DLD1 (cell line): ENCODE measurements around the gene SEC14L6.

Experiments used
- in situ Hi-C: cut with HindIII; loops from 2 replicates; pipeline ENCODE4 v1.10.0; 2017; ENCODE audit warnings: low sequenced_read_pairs

The SEC14L6 gene

DNA sequence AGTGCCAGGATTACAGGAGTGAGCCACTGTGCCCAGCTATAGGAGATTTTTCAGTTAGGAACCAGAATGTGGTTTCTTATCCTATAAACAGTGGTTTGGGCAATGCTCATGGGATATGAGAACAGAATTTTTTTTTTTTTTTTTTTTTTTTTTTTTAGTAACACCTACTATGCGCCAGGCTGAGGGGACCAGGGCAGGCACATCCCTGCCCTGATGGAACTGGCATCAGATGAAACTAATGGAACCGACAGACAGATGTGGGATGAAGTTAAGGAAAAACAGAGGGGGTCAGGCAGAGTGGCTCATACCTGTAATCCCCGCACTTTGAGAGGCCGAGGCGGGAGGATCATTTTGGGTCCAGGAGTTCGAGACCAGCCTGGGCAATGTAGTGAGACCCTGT is 45.9 kb downstream of the SEC14L6 start:
- in situ Hi-C loops: no loop called here

DNA sequence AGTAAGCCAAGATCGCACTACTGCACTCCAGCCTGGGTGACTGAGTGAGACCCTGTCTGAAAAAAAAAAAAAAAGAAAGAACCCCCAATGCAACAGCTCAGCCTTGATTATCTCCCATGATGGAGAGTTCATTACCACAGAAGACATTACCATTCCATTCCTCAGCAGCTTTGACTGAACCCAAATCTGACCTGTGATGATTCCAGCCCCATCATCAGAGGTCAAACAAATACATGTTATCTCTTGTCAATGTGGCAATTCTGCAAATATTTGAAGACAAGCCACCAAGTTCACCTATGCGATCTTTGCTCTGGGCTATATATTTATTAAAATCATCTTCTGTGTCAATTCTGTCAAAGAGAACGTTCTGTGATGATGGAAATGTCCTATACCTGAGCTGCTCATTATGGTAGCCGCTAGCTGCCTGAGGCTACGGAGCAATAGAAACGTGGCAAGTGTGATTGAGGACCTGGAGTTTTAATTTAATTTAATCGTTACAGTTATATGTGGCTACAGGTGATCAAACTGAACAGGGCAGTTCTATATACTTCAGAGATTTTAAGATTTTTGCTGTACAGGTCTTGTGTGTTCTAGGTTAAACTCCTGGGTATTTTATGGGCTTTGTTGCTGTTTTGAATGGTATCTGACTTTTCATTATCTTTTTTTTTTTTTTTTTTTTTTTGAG is 48.9 kb downstream of the SEC14L6 start:
- in situ Hi-C loops: no loop called here

DNA sequence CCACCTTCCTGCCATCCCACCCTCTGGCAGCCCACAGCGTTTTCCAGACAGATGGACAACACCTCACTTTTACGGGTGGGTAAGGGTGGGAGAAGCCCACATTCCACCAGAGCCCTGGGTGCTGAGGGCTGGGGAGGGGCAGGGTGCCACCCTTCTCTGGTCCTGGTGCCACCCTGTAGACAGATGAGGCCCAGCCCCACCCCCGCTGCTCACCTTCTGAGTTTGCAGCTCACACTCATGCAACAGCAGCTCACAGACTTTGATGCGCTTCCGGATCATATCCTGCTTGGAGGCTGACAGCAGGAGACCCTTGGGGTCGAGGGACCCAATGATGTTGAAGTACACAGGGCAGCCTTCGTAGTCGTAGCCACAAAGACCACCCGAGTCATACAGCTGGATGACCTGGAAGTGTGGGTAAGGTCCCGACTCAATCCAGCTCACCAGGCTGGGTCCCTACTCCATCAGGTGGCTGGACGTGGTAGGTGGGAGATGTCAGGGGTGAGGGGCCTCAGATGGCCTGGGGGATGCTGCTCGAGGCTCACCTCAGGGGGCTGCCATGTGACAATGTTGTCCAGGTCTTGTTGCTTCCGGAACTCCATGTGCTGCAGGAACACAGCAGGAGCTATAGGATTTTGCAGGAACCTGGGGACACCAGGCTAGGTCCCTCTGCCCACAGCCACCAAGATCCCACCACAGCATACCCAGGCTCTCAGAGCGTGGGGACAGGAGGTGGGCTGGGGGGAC is 51.3 kb downstream of the SEC14L6 start:
- in situ Hi-C loops: no loop called here

DNA sequence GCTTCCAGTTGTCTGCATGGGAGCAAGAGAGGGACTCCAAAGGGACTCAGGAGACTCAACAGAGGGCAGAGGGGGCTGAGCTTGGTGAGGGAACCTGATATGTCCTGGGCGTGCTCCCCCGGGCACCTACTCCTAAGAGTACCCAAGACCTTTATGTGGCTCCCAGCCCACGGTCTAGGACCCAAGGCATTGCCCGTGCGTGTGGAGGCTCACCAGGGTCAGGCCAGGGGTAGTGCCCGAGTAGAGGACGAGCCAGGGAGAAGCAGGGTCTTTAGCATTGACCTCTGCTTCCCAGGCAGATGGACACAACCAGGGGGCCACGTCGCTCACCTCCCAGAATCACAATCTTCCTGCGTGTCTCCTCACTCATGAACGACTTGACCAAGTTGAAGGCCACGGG is 54.4 kb downstream of the SEC14L6 start:
- in situ Hi-C loops: no loop called here

- in situ Hi-C loops: no loop called here
Measured at GRCh38 chr22:30491381-30491780, 55.2 kb downstream of the SEC14L6 start.

GRCh38 chr22:30490399-30490798 is 56.1 kb downstream of the SEC14L6 start:
- in situ Hi-C loops: no loop called here

GRCh38 chr22:30488121-30488520 is 58.4 kb downstream of the SEC14L6 start:
- in situ Hi-C loops: no loop called here

GRCh38 chr22:30486661-30487115 is 59.9 kb downstream of the SEC14L6 start:
- in situ Hi-C loops: no loop called here

DNA sequence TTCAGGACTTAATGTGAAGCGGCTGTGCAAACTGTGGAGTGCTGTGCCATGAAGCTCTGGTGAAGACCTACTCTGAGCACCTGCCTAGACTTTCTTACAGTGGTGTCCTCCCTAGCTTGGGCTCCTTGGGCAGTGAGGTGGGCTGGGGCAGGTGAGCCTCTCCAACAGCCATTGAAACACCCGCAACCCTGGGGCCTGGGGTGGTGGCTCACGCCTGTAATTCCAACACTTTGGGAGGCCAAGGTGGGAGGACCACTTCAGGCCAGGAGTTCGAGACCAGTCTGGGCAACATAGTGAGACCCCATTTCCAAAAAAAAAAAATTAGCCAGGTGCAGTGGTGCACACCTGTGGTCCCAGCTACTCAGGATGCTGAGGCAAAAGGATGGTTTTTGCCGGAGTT is 60.4 kb downstream of the SEC14L6 start:
- in situ Hi-C loops: no loop called here

DNA sequence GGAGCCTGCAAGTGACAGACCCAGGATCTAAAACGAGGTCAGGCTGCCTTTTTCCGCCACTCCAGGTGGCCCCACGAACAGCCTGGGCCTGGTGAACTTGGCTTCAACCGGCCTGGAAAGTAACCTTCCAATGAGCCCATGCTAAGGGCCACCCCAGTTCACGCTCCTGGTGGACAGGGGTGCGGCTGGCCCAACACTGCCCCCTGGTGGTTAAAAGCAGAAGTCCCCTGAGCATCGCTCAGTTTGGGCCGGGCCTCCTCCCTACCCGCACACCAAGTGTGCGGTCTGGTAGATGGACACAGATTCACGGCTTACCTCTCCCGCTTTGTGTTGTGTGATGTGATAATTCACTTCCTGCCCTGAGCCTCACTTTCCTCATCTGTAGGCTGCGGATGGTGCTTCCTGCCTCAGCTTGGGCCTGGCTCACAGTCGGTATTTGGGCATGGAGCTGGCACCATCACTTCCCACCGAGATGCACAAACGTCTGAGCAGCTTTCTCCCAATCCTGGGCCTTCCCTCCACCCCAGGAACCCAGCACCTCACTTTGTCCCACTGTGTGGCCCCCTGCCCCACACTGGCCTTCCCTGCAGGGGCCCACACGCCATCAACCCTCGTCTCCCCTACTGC is 61.1 kb downstream of the SEC14L6 start:
- in situ Hi-C loops: no loop called here

DNA sequence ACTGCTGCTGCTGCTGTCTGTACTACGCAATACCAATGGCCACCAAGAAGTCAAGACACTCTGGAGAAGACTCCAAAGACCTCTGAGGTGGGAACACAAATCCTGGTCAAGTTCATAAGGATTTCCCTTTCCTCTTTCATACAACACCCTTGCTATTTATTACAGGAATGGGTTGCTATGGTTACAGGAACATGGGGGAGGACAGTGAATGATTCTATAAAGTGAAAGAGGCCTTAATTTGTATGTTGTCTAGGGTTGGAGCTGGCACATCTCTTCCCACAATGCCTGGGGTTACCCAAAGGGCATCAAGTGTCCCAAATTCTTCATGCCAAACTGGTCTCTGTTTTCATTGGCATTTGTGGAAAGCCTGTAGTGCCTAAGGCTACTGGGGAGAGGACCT is 63.4 kb downstream of the SEC14L6 start:
- in situ Hi-C loops: no loop called here

DNA sequence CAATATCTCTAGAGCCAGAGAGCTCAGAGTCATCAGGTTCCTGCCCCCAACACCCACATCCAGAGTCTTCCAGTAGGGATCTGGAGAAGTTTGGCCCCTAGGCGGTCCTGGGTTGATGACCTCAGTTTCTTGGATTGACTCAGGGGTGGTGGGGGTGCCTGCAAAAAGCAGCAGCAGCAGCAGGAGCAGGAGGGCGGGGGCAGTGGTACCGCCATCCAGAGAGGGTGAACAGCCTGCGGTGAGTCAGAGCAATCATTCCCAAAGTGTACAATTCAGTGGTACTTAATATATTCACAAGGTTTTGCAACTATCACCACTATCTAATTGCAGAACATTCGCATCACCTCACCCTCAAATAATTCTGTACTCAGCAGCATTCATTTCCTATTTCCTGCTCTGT is 64.8 kb downstream of the SEC14L6 start:
- in situ Hi-C loops: no loop called here

- in situ Hi-C loops: no loop called here
Measured at GRCh38 chr22:30479981-30480380, 66.6 kb downstream of the SEC14L6 start.

GRCh38 chr22:30474683-30475424 is 71.7 kb downstream of the SEC14L6 start:
- in situ Hi-C loops: no loop called here

DNA sequence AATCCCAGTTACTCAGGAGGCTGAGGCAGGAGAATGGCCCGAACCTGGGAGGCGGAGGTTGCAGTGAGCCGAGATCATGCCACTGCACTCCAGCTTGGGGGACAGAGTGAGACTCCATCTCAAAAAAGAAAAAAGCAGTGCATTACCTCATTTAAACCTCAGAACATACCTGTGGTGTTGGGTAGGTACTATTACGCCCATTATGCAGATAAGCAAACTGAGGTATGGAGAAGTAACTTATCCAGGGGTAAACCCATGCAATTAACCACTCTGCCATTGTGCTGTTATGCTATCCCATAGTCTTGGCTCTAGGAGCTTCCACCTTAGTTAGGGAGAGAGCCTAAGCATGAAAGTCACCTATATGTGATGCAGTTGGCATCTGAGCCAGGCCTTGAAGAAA is 72.4 kb downstream of the SEC14L6 start:
- in situ Hi-C loops: no loop called here

DNA sequence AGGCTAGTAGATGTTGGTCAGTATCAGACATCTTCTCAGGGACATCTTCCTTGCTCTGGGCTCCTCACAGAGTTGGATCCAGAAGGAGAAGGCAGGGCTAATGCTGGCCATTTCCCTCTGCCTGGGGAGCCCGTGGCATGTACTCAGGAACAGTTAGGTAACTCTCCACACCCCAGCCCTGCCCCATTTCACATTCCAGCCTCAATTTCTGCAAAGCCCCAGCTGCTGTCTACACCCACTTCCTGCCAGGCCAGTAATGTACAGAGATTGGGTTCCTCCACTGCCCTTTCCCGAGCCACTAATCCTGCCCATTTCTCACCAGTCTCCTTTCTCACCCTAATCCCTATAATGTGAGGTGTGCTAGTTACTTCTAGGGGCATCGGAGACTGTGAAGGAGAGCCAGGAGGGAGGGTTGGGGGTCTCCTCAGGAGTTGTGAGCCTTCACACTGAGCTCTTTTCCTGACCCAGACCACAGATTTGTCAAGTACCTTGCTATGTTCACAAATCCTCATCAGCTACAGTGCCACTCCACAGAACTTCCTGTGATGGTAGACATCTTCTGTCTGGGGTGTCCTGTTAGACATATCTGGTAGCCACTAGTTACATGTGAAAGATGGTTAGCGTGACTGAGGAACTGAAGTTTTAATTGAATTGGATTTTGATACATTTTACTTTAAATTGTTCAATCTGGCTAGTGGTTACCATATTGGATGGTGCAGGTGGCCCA is 73.4 kb downstream of the SEC14L6 start:
- in situ Hi-C loops: no loop called here
